ENCODE measurements around the gene PFKFB4.

GRCh38 chr3:48528754-48529153 is 27.8 kb downstream of the PFKFB4 start:
- TF ChIP-seq JUND (IDR thresholded peaks at IDR 0.05; ENCODE audit: low read length) (no peak), POLR2A (IDR thresholded peaks at IDR 0.05; ENCODE audit: control extremely low read depth in 1 of 2, low read depth in 2 of 2, low read length in 2 of 2) (no peak)

Data from H1 (cell line).